K562 (cell line): ENCODE data around the gene TRIM69. TPM values are rescaled to one million over a fixed set of nuclear protein-coding genes. Genes with fewer than 3 reads are reported as not detected.

Experiments
- CBFA2T3 ChIP-seq: fragments of 450-650 bp; IDR thresholded peaks from 2 replicates; pipeline ENCODE4 v1.6.1; 2017
- FOXJ2 ChIP-seq: fragments of 200-800 bp; sonication (Bioruptor generic); IDR thresholded peaks from 2 replicates; pipeline ENCODE4 v1.6.1; 2016; ENCODE audit warnings: missing genetic modification characterization, missing compliant biosample characterization
- JUNB ChIP-seq: fragments of 450-650 bp; formaldehyde crosslinking; conservative IDR thresholded peaks from 2 replicates; pipeline ENCODE4 v1.4.0; 2020; ENCODE audit warnings: mild to moderate bottlenecking
- KAT2B ChIP-seq: IDR thresholded peaks from one replicate; pipeline ENCODE4 v1.6.1; 2012; ENCODE audit warnings: low read depth, mild to moderate bottlenecking, control low read depth, inconsistent platforms, low read length, moderate library complexity
- MEF2D ChIP-seq: conservative IDR thresholded peaks from 2 replicates; pipeline ENCODE4 v1.6.1; 2016; ENCODE audit warnings: low read depth, missing genetic modification characterization, missing compliant biosample characterization
- NR4A1 ChIP-seq, 2 experiments: fragments of 250-450 bp in 1 of 2; fragments of 450-650 bp in 1 of 2; sonication (Bioruptor Pico) in 1 of 2; IDR thresholded peaks; 2 replicates each; pipeline versions ENCODE4 v1.4.0 to v1.6.1; 2016 to 2020; ENCODE audit warnings: mild to moderate bottlenecking in 2 of 2, missing compliant biosample characterization in 1 of 2, missing genetic modification characterization in 1 of 2, moderate library complexity in 1 of 2
- PCBP2 ChIP-seq: fragments of 200-400 bp; formaldehyde crosslinking; IDR thresholded peaks from 2 replicates; pipeline ENCODE4 v1.6.1; 2018; ENCODE audit warnings: low read length, low read depth, mild to moderate bottlenecking, moderate library complexity; ENCODE audit not compliant: poor library complexity, severe bottlenecking
- POLR3G ChIP-seq: IDR thresholded peaks from 2 replicates; pipeline ENCODE4 v1.6.1; 2011; ENCODE audit not compliant: insufficient read length, insufficient replicate concordance; ENCODE audit errors: extremely low read depth
- STAT5A ChIP-seq: IDR thresholded peaks from 2 replicates; pipeline ENCODE4 v1.6.1; 2012; ENCODE audit warnings: low read length, inconsistent platforms, borderline replicate concordance
- TCF3 ChIP-seq: sonication (generic); formaldehyde crosslinking; IDR thresholded peaks from 2 replicates; pipeline ENCODE4 v1.4.0; 2020; ENCODE audit warnings: mild to moderate bottlenecking, missing genetic modification reagents
- YBX1 ChIP-seq: fragments of 450-650 bp; IDR thresholded peaks from 2 replicates; pipeline ENCODE4 v1.7.1; 2016; ENCODE audit warnings: mild to moderate bottlenecking
- polyA plus RNA-seq, 8 experiments: library from polyadenylated mRNA; depleted of rRNA in 4 of 8; stranded (reverse) in 5 of 8; unstranded in 3 of 8; fragments of >200 nt; fragmentation: Nextera tagmentation in 2 of 8; fragmentation: Illumina TruSeq in 1 of 8; extraction: Ambion mirVana in 2 of 8; extraction: Trizol in 1 of 8; gene quantifications; 2 replicates each; pipeline versions ENCODE4 v1.2.1 to v1.2.3, GENCODE V29; 2011 to 2014; ENCODE audit warnings: inconsistent platforms in 1 of 8, missing spikeins in 1 of 8
- total RNA-seq, 7 experiments: library from RNA; depleted of rRNA in 6 of 7; stranded (reverse); fragments of >200 nt in 6 of 7; fragmentation: Illumina TruSeq in 2 of 7; extraction: Trizol in 2 of 7; gene quantifications; 2 replicates each; pipeline versions ENCODE4 v1.2.1 to v1.2.3, GENCODE V29; 2011 to 2021; ENCODE audit warnings: low replicate concordance in 1 of 7
- TF ChIP-seq, protein P1 (sequence below), 2 experiments: fragments of 450-650 bp; IDR thresholded peaks; 2 replicates each; pipeline ENCODE4 v1.6.1; 2018; ENCODE audit warnings: mild to moderate bottlenecking in 2 of 2, low read depth in 1 of 2; ENCODE audit not compliant: partially characterized antibody in 2 of 2
- TF ChIP-seq, protein P2 (sequence below), 3 experiments: fragments of 200-800 bp in 1 of 3; fragments of 250-450 bp in 1 of 3; fragments of 450-650 bp in 1 of 3; sonication (Bioruptor Pico) in 1 of 3; sonication (Bioruptor generic) in 1 of 3; formaldehyde crosslinking in 1 of 3; IDR thresholded peaks; 2 replicates each; pipeline versions ENCODE4 v1.6.1 to v1.8.0; 2016 to 2022; ENCODE audit warnings: mild to moderate bottlenecking in 2 of 3, missing genetic modification characterization in 2 of 3, missing compliant biosample characterization in 1 of 3, moderate library complexity in 1 of 3

TRIM69 gene
- total and polyA plus RNA-seq, 9 of the 15 experiments (the other 6 are each of a cell fraction or from before 2014, with no cell fraction given) = 1.0 to 4.3 (median 2.3) TPM

DNA sequence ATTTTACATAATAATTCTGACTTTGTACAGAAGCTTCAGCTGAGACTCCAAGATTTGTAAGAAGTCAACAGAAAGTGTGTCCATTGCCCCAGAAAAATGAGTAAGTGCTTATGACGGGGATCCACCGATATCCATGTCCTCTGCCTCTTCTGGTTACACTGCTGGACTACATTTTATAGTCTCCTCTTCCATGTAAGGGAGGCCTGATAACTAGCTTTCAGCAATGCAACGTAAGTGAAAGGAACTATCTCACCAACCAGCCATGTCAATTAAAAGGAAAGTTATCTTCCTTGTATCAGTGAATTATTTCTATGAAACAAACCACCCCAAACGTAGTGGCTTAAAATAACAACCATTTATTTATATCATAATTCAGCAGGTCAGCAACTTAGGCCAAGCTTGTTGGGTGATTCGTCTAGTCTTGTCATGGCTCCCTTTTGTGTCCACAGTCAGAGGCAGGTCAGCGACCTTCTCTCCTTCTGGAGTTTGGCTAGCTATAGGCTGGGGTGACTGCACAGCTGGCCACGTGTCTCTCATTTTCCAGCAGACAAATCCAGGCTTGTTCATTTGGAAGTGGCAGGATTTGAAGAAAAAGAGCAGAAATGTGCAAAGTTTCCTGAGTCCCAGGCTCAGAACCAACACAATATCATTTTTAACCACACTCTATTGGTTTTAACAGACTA is 44.9 kb downstream of the TRIM69 start (continued):
- no peak for TF ChIP-seq YBX1
- TF ChIP-seq CBFA2T3 = peak; percentile 55
- peak; percentile 33 for TF ChIP-seq TCF3
- no peak for TF ChIP-seq MEF2D
- TF ChIP-seq PCBP2 = no peak
- TF ChIP-seq, protein P1, sequence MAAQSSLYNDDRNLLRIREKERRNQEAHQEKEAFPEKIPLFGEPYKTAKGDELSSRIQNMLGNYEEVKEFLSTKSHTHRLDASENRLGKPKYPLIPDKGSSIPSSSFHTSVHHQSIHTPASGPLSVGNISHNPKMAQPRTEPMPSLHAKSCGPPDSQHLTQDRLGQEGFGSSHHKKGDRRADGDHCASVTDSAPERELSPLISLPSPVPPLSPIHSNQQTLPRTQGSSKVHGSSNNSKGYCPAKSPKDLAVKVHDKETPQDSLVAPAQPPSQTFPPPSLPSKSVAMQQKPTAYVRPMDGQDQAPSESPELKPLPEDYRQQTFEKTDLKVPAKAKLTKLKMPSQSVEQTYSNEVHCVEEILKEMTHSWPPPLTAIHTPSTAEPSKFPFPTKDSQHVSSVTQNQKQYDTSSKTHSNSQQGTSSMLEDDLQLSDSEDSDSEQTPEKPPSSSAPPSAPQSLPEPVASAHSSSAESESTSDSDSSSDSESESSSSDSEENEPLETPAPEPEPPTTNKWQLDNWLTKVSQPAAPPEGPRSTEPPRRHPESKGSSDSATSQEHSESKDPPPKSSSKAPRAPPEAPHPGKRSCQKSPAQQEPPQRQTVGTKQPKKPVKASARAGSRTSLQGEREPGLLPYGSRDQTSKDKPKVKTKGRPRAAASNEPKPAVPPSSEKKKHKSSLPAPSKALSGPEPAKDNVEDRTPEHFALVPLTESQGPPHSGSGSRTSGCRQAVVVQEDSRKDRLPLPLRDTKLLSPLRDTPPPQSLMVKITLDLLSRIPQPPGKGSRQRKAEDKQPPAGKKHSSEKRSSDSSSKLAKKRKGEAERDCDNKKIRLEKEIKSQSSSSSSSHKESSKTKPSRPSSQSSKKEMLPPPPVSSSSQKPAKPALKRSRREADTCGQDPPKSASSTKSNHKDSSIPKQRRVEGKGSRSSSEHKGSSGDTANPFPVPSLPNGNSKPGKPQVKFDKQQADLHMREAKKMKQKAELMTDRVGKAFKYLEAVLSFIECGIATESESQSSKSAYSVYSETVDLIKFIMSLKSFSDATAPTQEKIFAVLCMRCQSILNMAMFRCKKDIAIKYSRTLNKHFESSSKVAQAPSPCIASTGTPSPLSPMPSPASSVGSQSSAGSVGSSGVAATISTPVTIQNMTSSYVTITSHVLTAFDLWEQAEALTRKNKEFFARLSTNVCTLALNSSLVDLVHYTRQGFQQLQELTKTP (IDR thresholded peaks at IDR 0.05; ENCODE audit: low read depth in 1 of 2, partially characterized antibody in 2 of 2) = no peak
- no peak for TF ChIP-seq POLR3G
- TF ChIP-seq, protein P2, sequence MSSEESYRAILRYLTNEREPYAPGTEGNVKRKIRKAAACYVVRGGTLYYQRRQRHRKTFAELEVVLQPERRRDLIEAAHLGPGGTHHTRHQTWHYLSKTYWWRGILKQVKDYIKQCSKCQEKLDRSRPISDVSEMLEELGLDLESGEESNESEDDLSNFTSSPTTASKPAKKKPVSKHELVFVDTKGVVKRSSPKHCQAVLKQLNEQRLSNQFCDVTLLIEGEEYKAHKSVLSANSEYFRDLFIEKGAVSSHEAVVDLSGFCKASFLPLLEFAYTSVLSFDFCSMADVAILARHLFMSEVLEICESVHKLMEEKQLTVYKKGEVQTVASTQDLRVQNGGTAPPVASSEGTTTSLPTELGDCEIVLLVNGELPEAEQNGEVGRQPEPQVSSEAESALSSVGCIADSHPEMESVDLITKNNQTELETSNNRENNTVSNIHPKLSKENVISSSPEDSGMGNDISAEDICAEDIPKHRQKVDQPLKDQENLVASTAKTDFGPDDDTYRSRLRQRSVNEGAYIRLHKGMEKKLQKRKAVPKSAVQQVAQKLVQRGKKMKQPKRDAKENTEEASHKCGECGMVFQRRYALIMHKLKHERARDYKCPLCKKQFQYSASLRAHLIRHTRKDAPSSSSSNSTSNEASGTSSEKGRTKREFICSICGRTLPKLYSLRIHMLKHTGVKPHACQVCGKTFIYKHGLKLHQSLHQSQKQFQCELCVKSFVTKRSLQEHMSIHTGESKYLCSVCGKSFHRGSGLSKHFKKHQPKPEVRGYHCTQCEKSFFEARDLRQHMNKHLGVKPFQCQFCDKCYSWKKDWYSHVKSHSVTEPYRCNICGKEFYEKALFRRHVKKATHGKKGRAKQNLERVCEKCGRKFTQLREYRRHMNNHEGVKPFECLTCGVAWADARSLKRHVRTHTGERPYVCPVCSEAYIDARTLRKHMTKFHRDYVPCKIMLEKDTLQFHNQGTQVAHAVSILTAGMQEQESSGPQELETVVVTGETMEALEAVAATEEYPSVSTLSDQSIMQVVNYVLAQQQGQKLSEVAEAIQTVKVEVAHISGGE (CRISPR knock-in tag; IDR thresholded peaks at IDR 0.05) = no peak
- no peak for TF ChIP-seq KAT2B
- TF ChIP-seq STAT5A = no peak
- TF ChIP-seq FOXJ2 (tag) = peak; percentile 13; the same call in 1 of the 2 replicates
- no peak for TF ChIP-seq NR4A1 (CRISPR knock-in tag; IDR thresholded peaks at IDR 0.05)
- TF ChIP-seq NR4A1 (tag; IDR thresholded peaks at IDR 0.05) = 0 out of 2 replicates have a peak, but pooled peaks have one; percentile 40
- no peak for TF ChIP-seq JUNB (CRISPR knock-in tag)
